Effector memory CD4-positive, alpha-beta T cell (primary cell): ENCODE results near the gene CC2D1B.
A peak's percentile ranks its signal among the peaks of the same experiment; 100 is the strongest.
"Not testable (repeated sequence)": the region's sequence is repeated elsewhere in the genome, so short reads cannot be mapped to it uniquely, and the experiment has no call there.

ENCODE experiments used
- DNase-seq, 3 donors: peaks; one replicate each; pipeline ENCODE4 v3.0.0-alpha.2; 2020
- H3K27ac ChIP-seq: 2 replicates; pipeline ENCODE4 v1.7.0; 2013; ENCODE audit warnings: mild to moderate bottlenecking, low read length, moderate library complexity; ENCODE audit not compliant: insufficient read depth, poor library complexity, severe bottlenecking
- H3K27me3 ChIP-seq: replicated peaks from 2 replicates; pipeline ENCODE4 v1.7.0; 2013; ENCODE audit warnings: mild to moderate bottlenecking, low read length; ENCODE audit not compliant: insufficient read depth, control insufficient read depth, poor library complexity, severe bottlenecking
- H3K36me3 ChIP-seq: 2 replicates; pipeline ENCODE4 v1.7.0; 2013; ENCODE audit warnings: mild to moderate bottlenecking, low read length, moderate library complexity; ENCODE audit not compliant: control insufficient read depth, insufficient read depth
- H3K4me1 ChIP-seq: 2 replicates; pipeline ENCODE4 v1.7.0; 2013; ENCODE audit warnings: low read length, mild to moderate bottlenecking; ENCODE audit not compliant: control insufficient read depth, insufficient read depth, poor library complexity, severe bottlenecking
- H3K4me3 ChIP-seq: 2 replicates; pipeline ENCODE4 v1.7.0; 2013; ENCODE audit warnings: low read length, low read depth, mild to moderate bottlenecking; ENCODE audit not compliant: insufficient read depth, poor library complexity, severe bottlenecking
- H3K9me3 ChIP-seq: 2 replicates; pipeline ENCODE4 v1.7.0; 2013; ENCODE audit warnings: mild to moderate bottlenecking, low read length, moderate library complexity; ENCODE audit not compliant: control insufficient read depth

The CC2D1B gene

DNA sequence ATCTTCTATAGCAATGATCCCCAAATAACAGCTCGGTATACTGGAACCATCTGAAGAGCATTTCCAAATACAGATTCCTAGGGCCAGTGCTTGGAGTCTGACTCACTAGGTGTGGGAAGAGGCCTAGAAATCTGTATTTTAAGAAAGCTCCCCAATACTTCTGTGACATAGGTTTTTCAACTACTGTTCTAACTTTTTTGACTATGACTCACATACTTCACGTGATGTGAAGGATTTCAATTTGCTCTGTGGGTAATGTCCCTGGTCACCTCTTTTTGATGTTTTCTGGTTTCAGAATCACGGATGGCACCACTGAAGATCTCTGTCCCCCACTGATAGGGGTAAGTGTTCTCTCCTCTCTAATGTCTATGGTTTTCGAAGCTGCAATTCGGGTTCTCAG, 27.2 kb upstream of the CC2D1B start:
- Histone ChIP-seq H3K4me1 (no peaks in the 10 kb centered on the region), H3K27me3 (no peaks in the 10 kb centered on the region), H3K9me3 (no peaks in the 10 kb centered on the region), H3K4me3 (no peak overlapping the region), H3K27ac (no peak overlapping the region), H3K36me3 (no peaks in the 10 kb centered on the region)
- DNase-seq = no peak

DNA sequence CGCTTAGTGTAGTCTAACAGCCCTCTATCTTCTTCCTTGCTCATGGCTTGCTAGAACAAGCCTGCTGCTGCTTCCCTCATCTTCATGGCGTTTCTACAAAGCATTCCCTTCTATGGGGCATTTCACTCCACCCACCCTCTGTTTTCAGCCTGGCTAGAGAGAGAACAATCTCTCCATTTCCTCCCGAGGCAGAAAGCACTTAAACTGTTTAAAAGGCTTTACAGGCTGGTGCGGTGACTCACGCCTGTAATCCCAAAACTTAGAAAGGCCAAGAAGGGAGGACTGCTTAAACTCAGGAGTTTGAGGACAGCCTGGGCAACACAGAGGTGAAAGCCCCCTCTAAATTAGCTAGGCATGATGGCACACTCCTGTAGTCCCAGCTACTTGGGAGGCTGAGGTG, 20.5 kb upstream of the CC2D1B start:
- DNase-seq = no peak
- Histone ChIP-seq H3K9me3 (no peaks in the 10 kb centered on the region), H3K36me3 (no peaks in the 10 kb centered on the region), H3K27ac (no peak overlapping the region), H3K4me3 (no peak overlapping the region), H3K4me1 (no peaks in the 10 kb centered on the region), H3K27me3 (no peaks in the 10 kb centered on the region)

DNA sequence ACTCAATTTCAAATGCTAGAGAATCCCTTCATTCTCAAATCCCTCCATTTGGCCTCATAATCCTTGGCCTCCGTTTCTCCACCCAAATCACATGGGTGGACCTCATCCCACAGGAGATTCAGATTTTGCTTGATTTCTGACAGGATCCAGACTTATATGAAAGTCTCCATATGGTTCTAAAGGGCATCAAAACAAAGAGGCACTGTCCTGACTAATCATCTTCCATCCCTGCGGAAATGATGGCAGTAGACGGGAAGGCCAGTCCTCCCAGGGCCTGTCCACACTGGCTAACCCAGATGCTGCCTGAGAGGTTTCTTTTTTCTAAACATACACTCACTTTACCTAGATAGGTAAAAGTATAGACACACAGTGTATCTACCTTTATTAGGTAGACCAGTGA, 19.4 kb upstream of the CC2D1B start:
- H3K36me3 ChIP-seq = no peaks in the 10 kb centered on the region
- no peaks in the 10 kb centered on the region for H3K27me3 ChIP-seq
- no peak overlapping the region for H3K4me3 ChIP-seq
- no peaks in the 10 kb centered on the region for H3K4me1 ChIP-seq
- no peak overlapping the region for H3K27ac ChIP-seq
- H3K9me3 ChIP-seq = no peaks in the 10 kb centered on the region
- no peak for DNase-seq

DNA sequence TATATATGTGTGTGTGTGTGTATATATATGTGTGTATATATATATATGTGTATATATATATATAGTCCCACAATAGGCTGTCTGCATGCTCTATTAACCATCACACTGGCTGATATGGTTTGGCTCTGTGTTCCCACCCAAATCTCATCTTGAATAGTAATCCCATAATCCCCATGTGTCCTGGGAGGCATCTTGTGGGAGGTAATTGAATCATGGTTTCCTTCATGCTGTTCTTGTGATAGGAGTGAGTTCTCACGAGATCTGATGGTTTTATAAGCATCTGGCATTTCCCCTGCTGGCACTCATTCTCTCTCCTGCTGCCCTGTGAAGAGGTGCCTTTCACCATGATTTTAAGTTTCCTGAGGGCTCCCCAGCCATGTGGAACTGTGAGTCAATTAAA, 3.8 kb upstream of the CC2D1B start:
- DNase-seq, H3K27me3 ChIP-seq, H3K4me1 ChIP-seq: not testable (repeated sequence)

DNA sequence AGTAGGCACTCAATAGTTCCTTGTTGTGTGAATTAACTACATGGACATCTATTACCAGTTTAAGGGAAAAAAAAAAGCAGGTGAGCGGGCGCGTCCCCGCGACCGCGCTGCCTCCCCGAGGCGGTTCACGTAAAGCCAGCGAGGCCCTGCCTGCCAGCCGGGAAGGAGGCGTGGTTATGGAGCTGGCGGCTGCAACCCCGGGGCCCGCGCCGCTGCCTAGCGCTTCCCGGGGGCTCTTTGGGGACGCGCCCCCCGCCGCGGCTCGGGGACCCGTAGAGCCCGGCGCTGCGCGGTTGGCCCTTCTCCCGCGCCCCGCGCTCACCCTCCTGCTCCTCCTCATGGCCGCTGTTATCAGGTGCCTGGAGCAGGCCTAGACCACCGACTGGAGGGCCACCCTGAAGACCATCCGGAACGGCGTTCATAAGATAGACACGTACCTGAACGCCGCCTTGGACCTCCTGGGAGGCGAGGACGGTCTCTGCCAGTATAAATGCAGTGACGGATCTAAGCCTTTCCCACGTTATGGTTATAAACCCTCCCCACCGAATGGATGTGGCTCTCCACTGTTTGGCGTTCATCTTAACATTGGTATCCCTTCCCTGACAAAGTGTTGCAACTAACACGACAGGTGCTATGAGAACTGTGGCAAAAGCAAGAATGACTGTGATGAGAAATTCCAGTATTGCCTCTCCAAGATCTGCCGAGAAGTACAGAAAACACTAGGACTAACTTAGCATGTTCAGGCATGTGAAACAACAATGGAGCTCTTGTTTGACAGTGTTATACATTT, 2.6 kb upstream of the CC2D1B start:
- Histone ChIP-seq H3K27ac (no peak overlapping the region), H3K27me3 (no peaks in the 10 kb centered on the region), H3K4me3 (peak overlapping the region; percentile 23), H3K4me1 (peaks cover 17% of the 10 kb centered on the region), H3K9me3 (no peaks in the 10 kb centered on the region), H3K36me3 (no peaks in the 10 kb centered on the region)
- peak; percentile 24 to 46 (median 38) for DNase-seq

More for the DNA sequence above, 3.8 kb upstream of the CC2D1B start:
- not testable (repeated sequence) for H3K27ac ChIP-seq, H3K36me3 ChIP-seq, H3K9me3 ChIP-seq, H3K4me3 ChIP-seq

DNA sequence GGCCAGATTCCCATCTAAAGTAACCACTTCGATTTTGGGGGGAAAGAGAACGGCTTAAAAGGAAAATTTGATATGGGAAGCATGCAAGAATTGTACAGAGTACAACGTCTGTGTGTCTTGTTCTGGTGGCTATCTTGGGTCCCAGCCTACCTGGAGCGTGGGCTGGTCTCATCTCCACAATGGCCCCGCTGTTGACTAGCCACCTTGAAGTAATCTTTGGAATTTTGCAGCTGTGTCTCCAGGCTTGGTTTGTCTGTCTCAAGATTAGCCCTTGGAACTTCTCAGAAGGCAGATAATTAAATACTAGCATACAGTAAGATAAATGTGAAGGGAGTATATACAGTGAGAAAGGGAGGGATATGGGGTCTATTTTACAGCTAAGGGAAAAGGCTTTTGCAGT, 1.3 kb upstream of the CC2D1B start:
- no peak overlapping the region for H3K27ac ChIP-seq
- no peak for DNase-seq
- no peaks in the 10 kb centered on the region for H3K9me3 ChIP-seq
- no peak overlapping the region for H3K4me3 ChIP-seq
- no peaks in the 10 kb centered on the region for H3K27me3 ChIP-seq
- peaks cover 17% of the 10 kb centered on the region for H3K4me1 ChIP-seq
- H3K36me3 ChIP-seq = peaks cover 7% of the 10 kb centered on the region

DNA sequence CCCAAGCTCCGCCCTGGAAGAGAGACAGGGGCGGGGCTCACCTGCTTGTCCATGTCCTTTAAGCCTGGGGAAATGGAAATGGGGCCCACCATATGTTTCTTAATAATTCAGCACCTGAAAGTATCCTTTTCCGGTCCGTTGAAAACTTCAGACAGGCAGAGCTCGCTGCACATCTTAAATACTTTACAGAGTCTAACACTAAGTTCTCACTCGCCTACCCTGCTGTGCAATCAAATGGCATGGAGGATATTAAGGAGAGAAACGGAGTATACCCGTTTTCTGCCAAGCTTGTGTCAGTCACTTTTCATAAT, 467 bp upstream of the CC2D1B start:
- H3K9me3 ChIP-seq = no peaks in the 10 kb centered on the region
- no peak for DNase-seq
- no peaks in the 10 kb centered on the region for H3K27me3 ChIP-seq
- peaks cover 15% of the 10 kb centered on the region for H3K36me3 ChIP-seq
- peak overlapping the region; percentile 87 for H3K27ac ChIP-seq
- peak overlapping the region; percentile 81 for H3K4me3 ChIP-seq
- peaks cover 17% of the 10 kb centered on the region for H3K4me1 ChIP-seq

DNA sequence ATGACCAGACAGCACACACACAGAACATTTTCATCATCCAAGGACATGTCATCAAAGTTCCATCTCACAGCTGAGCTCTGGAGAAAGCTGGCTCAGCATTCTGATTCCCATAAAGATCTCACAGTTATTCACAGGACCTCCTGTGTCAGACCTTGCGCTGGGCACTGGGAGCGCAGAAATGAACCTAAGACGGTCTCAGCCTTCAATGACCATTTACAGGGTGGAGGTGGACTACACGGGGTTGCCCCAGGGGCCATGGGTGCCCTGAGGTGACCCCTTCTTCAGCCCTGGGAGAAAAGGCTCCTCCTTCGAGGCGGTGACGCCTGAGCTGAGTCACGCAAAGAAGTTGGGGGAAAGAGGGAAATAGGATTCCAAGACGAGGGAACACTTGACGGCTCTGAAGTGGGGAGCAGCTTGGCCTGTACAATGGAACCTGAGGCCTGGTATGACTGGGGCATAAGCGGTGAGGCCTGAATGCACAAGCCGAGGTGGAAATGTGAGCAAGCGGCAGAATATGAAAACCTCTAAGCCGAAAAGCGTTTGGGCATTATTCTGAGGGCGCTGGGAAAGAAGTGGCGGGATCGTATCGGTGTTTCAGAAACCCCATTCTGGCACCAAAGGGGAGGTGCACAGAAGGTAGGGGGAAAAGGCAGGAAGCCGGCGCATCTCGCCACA, 797 bp downstream of the CC2D1B start:
- Histone ChIP-seq H3K4me3 (peak overlapping the region; percentile 81), H3K27me3 (no peaks in the 10 kb centered on the region), H3K27ac (peak overlapping the region; percentile 87), H3K4me1 (peaks cover 17% of the 10 kb centered on the region), H3K36me3 (peaks cover 27% of the 10 kb centered on the region), H3K9me3 (no peaks in the 10 kb centered on the region)
- peak in 2 of 3 donors; percentile 5 to 6 for DNase-seq

DNA sequence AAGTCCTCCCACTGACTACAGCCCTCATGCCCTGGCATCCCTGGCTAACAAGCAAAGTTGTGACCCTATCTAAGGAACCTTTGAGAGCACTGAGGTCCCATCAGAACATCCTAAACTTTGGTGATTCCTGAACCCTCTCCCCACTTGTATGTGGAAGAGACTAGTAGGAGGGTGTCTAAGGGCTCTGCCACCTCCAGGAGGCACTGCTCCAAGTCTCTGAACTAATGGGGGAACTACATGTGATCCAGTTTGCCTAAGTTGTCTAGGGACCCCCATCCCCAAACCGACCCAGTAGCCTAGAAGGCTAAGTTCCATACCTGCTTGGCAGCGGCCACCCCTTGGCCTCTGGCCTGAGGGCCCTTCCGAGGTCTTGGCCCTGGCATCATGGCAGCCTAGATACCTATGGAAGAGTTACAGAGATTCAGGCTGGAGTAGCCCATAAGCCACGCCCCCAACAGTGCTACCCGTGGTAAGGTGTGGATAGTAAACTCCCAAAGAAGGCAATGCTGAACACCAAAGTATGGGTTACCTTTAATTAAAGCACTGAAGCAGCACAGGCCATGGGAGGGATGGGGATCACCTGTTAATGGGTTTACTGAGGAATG, 1.7 kb downstream of the CC2D1B start:
- no peak for DNase-seq
- Histone ChIP-seq H3K4me3 (no peak overlapping the region), H3K27me3 (no peaks in the 10 kb centered on the region), H3K36me3 (peaks cover 36% of the 10 kb centered on the region), H3K9me3 (no peaks in the 10 kb centered on the region), H3K27ac (peak overlapping the region; percentile 87), H3K4me1 (peaks cover 17% of the 10 kb centered on the region)

DNA sequence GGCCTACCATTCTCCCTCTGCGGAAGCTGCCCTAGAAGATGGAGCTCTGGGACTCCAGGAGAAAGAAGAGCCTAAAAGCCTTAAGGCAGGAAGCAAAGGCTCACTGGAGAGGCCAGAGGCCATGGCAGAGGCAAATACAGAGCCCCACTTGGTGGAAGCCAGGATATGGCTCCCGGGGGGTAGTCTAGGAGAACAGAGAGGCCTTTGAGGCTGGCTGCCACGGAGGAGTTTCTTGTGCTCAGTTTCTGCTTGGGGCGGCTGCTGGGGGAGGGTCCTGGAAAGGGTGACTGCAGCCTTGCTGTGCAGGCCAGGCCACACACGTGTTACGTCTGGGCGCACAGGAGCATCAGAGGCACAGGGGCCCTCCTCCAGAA, 5.4 kb downstream of the CC2D1B start:
- no peak overlapping the region for H3K27ac ChIP-seq
- H3K4me1 ChIP-seq = peaks cover 17% of the 10 kb centered on the region
- DNase-seq = no peak
- no peak overlapping the region for H3K4me3 ChIP-seq
- no peaks in the 10 kb centered on the region for H3K9me3 ChIP-seq
- peaks cover 74% of the 10 kb centered on the region for H3K36me3 ChIP-seq
- H3K27me3 ChIP-seq = no peaks in the 10 kb centered on the region
